CD4-positive, alpha-beta T cell treated with Interleukin-1 beta for 1 hour (primary cell): ENCODE data around the gene RUVBL1.
"Not testable (repeated sequence)": the region's sequence is repeated elsewhere in the genome, so short reads cannot be mapped to it uniquely, and the experiment has no call there.

Experiments used
- DNase-seq, 2 donors: peaks; one replicate each; pipeline ENCODE4 v3.0.0-alpha.2; 2020 to 2022

Gene RUVBL1

DNA sequence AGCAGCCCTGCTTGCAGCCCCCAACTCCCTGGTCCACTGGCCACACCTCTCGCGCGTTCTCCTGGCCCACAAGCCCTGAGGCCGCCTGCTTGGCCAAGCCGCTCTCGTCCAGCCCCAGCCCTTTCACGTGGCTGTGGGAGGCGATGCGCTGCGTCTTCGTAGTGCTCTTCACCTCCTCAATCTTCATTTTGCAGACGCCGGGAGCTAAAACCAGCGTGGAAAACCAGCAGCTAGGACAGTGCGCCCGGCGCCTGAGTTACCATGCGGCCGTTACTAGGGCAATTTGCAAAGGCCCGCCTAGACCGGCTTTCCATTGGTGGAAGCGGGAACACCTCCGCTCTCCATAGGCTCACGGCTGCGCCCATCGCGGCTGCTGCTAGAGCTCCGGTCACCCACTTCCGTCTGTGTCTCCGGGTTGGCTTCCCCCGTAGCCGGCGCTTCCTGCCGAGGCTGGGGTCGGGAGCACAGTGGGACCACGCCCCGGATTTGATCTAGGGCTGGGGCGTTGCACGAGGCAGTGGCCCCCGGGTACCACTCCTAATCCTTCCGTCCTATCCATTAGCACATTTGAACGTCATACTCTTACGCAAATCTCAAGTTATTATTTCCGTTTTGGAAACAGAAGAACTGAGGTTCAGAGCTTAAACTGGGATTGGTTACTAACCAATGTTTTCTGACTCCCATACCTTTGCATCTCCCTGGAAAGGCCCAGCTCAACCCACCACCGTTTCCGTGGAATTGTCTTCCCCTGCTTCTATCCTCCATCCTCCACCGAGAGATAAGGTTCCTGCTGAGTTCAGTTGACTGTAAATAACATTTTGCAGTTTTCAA lies at the start of gene RUVBL1:
RUVBL1 (minus strand) TSS at position 275 of the 831 bp plus-strand sequence; CDS start at position 187, 88 bp downstream.
- DNase-seq = peak; percentile 97 to 98

DNA sequence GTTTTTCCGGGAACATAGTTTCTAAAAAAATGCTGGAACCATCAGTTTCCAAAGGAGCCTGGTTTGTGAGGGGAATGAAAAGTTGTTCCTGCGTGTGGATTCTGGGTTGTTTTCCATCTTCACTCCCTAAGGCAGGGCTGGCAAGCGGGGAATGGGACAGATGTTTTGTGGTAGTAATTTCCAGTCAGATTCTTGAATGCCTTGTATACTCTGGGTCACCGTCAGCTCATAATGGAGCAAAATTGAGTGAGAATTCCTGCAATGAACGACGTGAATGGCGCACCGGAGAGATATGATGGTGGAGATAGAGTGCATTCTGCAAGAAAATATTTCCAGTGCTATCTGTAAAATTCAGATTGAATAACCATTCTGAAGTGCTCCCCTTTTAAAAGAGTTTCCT lies 49.6 kb upstream of the RUVBL1 start:
- no peak for DNase-seq

DNA sequence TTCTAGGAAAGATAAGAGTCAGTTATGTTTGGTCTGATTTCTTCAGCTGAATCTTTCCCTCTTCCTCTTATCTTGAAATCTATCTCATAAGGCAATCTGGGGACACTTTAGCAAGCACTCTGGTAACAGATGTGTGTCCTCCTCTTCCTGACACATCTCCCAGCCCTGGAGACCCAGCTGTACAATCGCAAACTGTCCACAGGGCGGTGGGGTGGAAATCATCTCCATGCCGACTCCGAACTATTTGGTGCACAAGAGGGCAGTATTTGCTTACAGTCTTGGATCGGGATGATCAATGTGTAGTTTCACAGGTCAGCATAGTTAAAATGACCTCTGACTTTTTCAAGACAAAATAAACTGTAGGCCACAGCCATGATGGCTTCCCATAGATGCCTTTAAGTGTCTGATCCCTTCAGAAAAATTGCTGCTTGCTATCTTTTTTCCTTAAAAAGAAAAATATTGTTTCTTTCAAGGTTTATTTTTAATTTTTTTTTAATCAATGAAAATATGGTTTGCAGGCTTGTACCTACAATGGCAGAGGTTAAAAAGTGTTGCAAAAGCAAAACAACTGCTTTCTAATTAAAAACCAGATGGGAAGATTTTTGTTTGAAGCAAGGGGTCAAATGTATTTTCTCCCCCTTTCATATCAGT lies 47.4 kb upstream of the RUVBL1 start:
- DNase-seq = peak in 1 of 2 donors; percentile 16

DNA sequence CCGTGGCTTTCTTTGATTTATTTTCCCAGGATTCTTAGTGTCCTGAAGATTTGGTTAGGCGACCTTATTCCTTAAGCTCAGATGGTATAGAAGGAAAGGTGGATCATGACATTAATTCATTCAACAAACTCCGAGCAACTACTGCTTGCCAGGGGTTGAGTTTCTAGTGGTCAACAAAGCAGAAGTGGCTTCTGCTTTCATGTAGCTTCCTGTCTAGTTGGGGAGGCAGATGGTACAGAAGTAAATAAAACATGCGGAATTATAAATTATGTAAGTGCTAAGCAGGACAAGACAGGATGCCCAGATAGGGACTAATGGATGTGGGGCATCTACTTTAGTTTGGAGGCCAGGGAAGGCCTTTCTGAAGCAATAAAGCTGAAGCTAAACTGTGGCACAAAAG lies 45.2 kb upstream of the RUVBL1 start:
- DNase-seq = no peak

DNA sequence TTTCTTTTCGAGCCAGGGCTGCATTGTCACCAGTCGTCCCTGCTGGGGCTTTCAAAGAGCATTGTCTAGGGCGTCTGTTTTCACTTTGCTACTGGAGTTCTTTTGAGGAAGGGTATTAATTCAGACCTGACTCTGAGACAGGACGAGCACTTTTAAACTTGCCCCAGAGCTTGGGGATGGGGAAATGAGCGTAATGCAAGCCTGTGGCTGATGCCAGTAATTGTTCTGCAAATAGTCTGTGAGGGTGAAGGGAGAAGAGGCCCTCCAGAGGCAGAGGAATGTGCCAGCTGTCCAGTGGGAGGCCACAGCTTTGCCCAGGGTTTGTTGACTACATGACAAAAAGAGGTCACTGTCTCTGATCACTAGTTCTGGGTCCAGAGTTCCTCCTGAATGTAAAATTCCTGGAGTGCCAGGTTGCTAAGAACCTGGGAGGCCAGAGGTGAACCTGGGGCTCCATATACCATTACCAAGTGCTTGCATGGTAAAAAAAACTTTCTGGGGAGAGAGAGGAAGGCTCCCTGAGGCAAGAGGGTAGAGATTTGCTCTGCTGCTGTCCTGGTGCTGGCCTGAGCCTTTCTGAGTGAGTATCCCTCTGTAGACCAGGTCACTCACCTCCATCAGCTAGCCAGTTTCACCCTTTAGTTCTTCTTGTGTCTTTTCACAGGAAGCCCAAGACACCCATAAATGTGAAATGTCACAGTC lies 44.5 kb upstream of the RUVBL1 start:
- DNase-seq = no peak

DNA sequence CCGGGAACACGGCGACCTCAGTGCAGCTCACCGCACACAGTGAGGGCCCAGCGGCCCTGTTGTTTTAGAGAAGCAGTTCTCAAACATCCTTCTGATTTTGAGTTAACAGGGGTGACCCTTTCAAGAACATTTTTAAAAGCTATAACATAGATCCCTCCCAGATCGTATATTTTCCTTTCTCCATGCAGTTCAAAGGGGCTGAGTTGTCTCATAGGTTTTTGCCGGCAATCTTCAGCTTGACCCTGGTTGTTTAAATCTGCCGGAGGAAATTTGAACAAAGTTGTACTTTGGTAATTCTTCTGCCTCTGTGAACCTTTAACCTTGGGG lies 44.0 kb upstream of the RUVBL1 start:
- no peak for DNase-seq

DNA sequence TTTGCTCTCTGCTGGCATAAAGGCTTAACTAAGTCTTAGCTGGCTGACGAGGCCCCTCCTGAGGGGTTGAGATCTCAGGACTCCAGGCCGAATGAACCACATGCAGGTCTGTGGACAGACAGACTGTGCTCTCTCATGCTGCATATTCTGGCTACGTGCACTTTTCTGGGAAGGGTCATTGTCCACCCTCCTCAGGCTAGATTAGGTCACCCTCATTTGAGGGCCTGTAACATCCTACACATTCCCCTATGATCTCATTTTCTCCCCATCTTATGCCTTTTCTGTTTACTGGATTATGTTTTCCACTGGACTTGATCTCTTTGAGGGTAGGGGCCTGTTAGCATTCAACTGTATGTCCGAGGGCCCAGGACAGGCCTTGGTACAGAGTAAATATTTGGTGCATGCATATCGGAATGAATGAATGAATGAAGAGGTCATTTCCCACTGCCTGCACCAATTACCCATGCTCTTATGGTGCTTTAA lies 43.4 kb upstream of the RUVBL1 start:
- DNase-seq = no peak

DNA sequence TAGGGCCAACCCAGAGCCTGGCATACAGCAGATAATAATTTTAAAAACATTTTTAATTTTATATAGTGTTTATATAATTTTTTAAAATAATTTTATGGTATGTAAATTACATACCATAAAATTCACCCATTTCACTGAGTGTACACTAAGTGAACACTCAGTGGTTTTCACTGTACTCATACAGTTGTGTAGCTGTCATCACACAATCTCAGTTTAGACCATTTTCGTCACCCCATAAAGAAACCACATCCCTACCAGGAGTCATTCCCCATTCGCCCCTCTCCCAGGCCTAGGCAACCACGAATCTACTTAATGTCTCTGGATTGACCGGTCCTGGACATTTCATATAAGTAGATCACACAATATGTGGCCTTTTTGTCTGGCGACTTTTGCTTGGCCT lies 39.8 kb upstream of the RUVBL1 start:
- no peak for DNase-seq

DNA sequence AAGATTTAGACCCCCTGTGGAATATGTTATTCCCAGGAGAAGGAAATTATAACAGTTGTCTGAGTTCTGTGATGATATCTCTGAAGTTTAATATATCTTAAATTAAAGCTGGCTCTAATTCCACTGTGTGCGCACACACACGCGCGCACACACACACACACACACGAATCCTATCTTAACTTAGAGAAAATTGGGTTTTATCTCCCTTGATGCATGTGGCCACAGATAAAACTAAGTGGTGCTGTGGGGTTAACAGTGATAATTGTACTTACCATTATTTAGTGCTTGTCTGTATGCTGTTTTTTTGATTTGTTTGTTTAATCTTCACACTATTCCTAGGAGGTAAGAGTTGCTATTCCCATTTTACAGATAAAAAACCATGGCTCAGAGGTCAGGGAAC lies 37.0 kb upstream of the RUVBL1 start:
- no peak for DNase-seq

DNA sequence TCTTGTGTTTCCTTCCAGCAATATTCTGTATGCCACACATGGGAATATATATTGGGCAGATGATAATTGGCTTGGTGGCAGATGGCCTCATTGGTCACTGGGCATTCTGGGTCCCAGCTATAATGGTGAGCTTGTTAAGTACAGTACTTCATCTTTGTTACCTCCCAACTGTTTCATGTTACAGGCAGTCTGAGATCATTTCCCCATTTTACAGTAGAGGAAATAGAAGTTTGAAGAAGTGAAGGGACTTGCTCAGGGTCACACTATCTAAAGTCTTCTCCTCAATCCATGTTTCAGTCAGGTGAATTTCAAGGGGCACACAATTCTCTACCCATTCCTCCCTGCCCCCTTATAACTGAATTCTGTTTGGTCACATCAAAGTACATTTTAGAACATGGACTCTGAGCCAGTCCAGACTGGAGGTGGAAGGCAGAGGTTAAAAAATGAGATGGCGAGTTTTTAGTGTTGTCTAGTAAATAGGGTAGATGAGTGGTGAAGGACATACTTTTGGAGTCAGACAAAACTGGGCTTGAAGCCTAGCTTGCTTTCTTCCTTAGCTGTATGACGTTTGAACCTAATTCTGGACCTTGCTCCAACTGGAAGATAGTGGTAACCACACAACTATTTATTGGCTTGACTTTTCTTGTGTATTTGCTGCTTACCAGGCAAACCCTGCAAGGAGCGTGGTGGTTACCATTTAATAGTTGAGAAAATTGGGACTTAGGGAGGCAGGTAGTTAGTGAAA lies 32.2 kb upstream of the RUVBL1 start:
- no peak for DNase-seq

DNA sequence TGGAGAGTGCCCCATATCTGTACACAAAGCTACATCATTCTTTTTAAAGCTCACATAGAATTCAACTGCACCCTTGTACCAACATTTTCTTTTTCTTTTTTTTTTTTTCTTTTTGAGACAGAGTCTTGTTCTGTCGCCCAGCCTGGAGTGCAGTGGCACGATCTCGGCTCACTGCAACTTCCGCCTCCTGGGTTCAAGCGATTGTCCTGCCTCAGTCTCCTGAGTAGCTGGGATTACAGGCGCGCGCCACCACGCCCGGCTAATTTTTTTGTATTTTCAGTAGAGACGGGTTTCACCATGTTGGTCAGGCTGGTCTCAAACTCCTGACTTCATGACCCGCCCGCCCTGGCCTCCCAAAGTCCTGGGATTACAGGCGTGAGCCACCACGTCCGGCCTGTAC lies 30.7 kb upstream of the RUVBL1 start:
- DNase-seq = not testable (repeated sequence)

DNA sequence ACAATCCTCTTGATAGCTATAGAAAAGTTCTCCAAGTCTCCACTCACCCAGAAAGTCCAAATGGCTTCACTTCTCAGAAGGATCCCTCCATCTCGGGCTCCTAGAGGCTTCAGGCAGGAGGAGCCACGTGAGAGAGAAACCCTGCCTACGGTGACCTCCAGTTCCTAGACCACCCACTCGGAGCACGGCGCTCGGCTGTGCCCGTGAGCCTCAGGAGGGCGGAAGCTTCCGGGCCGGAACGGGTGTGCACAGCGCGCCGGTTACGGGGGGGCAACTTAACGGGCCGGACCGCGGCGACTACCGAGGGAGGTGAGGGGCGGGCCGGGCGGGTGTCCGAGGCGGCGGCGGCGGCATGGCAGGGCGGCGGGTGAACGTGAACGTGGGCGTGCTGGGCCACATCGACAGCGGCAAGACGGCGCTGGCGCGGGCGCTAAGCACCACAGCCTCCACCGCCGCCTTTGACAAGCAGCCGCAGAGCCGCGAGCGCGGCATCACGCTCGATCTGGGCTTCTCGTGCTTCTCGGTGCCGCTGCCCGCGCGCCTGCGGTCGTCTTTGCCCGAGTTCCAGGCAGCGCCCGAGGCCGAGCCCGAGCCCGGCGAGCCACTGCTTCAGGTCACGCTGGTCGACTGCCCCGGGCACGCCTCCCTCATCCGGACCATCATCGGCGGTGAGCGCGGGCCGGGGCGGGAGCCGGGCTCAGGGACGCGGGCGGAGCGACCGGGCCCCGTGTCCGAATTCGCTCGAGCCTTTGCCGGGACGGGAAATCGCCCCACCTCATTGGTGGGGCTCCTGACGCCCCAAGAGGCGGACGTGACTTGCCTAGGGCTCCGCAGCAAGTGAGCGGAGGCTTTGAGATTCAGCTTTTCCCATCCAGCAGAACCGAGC lies 29.8 kb upstream of the RUVBL1 start, which contains the start of gene EEFSEC:
EEFSEC (plus strand) TSS at position 326 of the 886 bp plus-strand sequence; CDS start at position 353, 27 bp downstream.
- peak; percentile 83 to 89 for DNase-seq

DNA sequence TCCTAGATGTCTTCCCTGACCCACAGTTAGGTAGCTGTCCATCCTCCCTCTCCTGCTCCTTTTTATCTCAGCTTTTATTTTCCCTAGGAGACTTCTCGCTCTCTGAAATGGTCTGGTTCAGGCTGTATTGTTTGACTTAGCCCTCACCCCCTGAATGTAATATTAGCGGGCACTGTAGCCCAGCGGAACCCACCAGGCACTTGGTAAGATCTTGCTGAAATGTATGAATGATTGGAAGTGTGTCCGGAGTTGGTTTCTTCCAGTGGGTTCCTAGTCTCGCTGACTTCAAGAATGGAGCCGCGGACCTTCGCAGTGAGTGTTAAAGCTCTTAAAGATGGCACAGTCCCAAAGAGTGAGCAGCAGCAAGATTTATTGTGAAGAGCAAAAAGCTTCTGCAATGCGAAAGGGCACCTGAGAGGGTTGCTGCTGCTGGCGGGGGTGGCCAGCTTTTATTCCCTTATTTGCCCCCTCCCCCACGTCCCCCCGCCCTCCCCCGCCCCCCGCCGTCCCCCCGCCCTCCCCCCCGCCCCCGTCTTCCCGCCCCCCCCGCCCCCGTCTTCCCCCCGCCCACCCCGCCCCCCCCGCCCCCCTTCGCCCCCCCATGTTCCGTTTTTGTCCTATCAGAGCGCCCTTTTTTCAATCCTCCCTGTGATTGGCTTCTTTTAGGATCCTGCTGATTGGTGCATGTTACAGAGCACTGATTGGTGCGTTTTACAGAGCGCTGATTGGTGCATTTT lies 29.0 kb upstream of the RUVBL1 start:
- peak; percentile 74 to 83 for DNase-seq

DNA sequence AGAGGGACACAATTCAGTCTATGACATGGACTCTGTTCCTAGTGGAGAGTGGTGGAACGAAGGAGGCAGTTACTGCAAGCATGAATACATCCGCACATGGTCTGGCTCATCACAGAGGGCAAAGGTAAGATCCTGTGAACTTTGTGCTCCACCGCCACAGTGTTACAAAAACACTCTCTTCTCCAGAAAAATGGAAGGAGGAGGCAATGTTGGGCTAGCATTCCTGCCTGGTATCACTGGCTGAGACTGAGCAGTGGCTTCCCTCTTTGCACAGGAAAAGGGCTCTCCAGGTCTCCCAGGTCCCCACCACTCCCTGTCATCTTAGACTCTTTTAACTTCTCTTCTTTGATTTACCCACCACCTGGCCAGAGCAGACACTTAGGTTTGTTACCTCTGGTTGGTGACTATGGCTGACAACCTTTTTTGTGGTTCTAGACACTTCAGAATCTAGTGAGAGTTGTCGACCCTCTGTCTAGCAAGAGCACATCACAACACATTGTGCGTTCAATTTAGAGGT lies 28.2 kb upstream of the RUVBL1 start:
- no peak for DNase-seq

DNA sequence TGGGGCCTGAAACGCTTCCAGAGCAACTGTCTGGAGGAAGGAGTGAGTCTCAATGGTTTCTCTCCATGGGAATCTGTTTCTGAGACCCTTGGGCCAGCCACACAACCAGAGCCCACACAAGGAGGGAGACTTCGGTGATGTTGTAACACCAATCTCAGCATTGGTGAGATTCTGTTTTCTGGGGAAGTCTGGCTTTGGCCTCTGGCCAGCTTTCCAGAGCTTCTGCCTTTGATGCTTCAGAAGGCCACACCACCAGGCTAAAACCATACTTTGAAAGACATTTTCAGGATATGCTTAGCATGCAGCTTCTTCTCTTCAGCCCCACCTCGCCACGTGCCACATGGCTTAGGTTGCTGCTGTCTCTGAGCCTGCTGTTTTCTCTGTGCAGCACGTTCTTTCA lies 26.0 kb upstream of the RUVBL1 start:
- DNase-seq = no peak

DNA sequence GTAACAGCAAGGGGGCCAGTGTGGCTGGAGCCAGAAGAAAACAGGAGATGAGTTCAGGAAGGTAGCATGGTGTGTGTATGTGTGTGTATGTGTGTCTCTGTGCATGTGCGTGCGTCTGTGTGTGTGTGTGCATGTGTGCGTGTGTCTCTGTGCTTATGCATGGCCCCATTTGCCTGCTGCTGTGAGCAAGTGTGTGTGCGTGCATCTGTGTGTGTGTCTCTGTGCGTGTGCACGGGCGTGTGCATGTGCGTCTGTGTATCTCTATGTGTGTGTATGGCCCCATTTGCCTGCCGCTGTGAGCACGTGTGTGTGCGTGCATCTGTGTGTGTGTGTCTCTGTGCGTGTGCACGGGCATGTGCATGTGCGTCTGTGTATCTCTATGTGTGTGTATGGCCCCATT lies 22.6 kb upstream of the RUVBL1 start:
- no peak for DNase-seq

DNA sequence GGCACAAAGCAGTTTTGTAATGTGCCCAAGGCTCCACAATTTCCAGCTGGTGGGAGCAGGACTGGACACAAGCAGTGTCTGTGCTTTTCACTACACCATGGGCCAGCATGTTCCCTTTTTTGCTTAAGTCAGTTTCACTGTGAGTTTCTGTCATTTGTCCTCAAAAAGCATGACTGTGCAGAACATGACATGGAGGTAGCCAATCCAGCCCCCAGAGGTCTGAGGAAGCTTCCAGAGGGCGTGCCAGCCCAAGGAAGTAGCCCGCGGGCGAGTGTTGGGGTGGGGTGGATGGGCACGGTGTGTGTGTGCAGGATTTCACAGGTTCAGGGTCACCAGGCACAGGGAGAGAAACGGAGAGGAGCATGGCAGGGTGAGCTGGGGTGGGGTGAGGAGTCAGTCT lies 21.7 kb upstream of the RUVBL1 start:
- peak in 1 of 2 donors; percentile 38 for DNase-seq

DNA sequence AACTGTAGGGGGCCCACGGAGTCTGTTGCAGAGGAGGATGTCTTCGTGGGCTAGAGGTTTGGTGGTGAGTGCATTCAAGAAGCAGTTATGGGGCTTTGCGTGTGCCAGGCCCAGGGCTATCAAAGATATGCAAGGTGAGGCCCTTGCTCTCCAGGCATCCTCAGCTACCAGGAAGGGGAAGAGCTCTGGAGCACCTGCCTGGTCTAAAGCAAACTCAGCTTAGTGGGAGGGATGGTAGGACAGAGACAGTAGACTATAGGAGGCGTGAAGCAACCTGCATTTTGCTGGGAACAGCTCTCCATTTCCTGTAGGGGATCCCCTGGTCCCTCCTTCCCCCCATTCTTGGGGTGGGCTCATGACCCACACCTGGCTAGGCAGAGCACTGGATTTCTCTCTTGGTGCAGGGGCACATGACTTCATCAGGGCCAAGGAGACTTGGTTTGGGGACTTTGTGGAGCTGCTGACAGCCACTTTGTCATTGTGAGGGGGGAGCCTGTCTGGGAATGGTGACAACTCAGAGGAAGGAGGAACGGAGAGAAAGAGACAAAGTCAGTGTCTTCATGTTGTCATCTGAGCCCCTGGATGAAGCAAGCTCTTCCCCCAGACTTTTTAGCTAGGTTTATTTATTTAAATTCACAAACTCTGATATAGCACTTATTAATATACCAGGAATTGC lies 21.0 kb upstream of the RUVBL1 start:
- DNase-seq = no peak

DNA sequence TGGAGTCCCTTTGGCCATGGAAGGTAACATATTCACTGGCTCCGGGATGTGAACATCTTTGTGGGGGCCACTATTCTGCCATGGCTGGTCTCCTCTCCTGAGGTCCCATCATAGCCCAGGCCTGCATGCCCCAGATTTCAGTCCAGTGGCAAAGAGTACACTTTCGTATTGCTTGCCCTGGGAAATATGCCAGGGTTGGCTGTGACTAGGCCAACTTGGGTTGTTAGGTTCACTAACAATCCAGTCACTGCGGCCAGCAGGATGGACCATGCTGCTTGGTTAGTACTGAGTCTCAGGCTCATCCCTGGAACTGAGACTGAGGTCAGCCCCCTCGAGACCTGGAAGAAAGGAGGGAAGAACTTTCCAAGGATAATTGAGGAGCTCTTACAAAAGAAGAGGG lies 19.9 kb upstream of the RUVBL1 start:
- DNase-seq = no peak

DNA sequence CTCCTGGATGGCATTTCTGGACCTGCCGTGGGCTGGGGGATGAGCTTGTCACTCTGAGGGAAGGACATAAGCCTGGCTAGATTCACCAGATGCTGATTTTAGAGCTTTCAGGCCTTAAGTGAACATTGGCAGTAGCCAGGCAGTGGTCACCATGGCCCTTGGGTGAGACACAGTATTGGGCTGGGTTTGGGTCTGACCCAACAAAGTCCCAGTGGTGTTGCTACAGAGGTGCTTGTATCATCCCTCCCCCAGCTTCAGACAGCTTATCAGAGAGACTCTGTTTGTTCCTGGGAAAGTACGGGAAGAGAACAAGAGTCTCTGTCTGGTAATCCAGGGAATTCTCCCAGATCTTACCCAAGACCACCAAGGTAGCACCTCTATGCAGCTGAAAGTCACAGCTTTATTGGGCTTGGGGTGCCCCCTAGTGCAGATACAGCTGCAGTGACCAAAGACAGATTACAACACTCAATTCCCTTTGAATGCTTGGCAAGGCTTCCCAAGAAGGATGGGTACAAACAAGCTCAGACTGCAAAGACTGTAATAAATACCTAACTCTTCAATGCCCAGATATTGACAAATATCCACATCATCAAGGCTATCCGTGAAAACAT lies 9.8 kb upstream of the RUVBL1 start:
- peak; percentile 44 to 63 for DNase-seq
